GM12874 (cell line): ENCODE measurements around the gene SMAD4.

Experiments
- TF ChIP-seq, protein P1 (sequence below): IDR thresholded peaks from 2 replicates; pipeline ENCODE4 v1.5.1; 2011; ENCODE audit warnings: low read depth, mild to moderate bottlenecking, control low read depth, low read length, moderate library complexity; ENCODE audit not compliant: insufficient read depth

Gene SMAD4

DNA sequence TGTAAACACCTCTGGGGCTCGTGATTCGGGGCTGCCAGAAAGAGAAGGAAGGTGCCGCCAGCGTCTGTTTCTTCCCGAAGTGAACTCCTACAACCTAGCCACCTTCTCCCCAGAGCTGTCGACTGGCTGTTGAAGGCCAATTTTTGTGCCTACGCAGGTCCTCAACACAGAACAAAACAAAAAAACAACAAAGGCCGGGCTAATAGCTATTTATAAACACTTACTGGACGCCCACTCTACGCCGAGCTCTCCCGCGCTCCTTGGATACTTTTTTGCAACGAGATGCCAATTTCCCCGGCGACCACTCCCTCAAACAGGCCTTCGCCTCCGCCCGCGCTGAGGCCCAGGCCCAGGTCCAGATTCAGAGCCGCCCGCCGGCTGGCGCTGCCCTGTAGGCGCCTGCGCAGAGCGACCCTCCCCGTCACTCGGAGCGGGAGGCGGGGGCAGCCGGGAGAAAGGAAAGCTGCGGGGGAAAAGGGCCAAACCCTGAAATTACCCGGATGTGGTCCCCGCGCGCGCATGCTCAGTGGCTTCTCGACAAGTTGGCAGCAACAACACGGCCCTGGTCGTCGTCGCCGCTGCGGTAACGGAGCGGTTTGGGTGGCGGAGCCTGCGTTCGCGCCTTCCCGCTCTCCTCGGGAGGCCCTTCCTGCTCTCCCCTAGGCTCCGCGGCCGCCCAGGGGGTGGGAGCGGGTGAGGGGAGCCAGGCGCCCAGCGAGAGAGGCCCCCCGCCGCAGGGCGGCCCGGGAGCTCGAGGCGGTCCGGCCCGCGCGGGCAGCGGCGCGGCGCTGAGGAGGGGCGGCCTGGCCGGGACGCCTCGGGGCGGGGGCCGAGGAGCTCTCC is at the start of gene SMAD4:
Gene SMAD4, plus strand, starts transcription at position 520 of the 843 bp plus-strand sequence. CDS start 16,834 bp downstream, outside the sequence.
- TF ChIP-seq, protein P1, sequence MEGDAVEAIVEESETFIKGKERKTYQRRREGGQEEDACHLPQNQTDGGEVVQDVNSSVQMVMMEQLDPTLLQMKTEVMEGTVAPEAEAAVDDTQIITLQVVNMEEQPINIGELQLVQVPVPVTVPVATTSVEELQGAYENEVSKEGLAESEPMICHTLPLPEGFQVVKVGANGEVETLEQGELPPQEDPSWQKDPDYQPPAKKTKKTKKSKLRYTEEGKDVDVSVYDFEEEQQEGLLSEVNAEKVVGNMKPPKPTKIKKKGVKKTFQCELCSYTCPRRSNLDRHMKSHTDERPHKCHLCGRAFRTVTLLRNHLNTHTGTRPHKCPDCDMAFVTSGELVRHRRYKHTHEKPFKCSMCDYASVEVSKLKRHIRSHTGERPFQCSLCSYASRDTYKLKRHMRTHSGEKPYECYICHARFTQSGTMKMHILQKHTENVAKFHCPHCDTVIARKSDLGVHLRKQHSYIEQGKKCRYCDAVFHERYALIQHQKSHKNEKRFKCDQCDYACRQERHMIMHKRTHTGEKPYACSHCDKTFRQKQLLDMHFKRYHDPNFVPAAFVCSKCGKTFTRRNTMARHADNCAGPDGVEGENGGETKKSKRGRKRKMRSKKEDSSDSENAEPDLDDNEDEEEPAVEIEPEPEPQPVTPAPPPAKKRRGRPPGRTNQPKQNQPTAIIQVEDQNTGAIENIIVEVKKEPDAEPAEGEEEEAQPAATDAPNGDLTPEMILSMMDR = no peak

DNA sequence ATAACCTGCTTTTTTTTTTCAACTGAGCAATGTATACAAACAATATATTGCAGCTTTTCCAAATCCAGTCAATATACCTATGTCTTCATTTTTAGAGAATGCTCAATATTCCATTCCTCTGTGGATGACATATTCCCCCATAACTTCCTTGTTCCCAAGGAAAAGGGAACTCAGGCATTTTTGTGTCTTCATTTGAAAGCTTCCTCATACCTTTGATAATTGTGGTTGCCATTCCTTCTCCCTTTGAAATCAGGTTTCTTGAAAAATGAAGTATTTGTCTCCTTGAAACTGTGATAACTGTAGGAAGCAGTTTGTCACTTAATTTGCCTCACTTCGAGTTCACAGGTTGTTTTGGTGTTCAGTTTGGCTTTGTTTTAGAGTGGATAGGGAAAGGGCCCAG is 48.6 kb upstream of the SMAD4 start:
- TF ChIP-seq, protein P1 = no peak

- TF ChIP-seq, protein P1 = no peak
Measured at GRCh38 chr18:50982086-50982801, 47.8 kb upstream of the SMAD4 start.

DNA sequence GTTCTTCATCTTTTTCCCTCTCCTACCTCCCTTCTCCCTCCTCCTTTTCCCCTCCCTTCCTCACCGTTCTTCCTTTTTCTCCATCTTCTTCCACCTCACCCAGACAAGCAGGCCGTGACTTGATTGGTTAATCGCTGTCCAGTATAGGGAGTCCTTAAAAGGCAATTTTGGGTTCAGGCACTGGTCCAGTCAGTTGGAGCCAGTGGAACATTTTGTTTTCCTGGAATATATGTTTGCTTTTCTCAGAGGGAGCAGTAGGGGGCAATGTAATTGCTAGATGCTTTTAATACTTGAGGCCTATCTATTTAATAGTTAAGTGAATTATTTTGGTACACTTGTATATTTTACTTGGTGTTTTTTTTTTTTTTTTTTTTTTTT is 47.2 kb upstream of the SMAD4 start:
- TF ChIP-seq, protein P1 = no peak

- TF ChIP-seq, protein P1 = no peak
Measured at GRCh38 chr18:50986360-50987087, 43.5 kb upstream of the SMAD4 start.

DNA sequence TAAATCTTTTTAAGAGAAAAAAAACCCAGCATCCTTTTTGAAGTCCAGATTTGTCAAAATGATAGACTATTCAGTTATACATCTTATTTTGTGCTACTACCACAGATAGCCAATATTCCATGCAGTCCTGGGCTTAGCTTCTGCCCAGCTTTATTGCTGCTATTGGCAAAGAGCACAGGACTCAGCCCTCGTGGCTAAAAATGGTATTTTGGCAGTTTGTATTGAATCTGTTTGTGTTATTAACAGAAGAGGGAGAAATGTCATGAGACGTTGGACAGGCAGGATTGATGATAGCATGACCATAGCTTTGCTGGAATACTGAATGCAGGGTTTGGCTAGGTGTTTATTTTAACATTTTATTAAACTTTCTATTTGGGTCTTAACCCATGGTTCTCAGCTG is 42.8 kb upstream of the SMAD4 start:
- TF ChIP-seq, protein P1 = no peak

GRCh38 chr18:50989711-50990110 is 40.3 kb upstream of the SMAD4 start:
- TF ChIP-seq, protein P1 = no peak
